Ovary (tissue), 9 donors: ENCODE results near the gene SEL1L3. TPM values are rescaled to one million over a fixed set of nuclear protein-coding genes. Genes with fewer than 3 reads are reported as not detected.

ENCODE experiments used
- DNase-seq, 5 donors: peaks; one replicate each; pipeline ENCODE4 v3.0.0-alpha.2; 2019 to 2020
- H3K27ac ChIP-seq, 2 donors: fragments of 200-600 bp; one replicate each; pipeline versions ENCODE4 v1.5.1 to v1.8.0; 2019 to 2022
- H3K27me3 ChIP-seq: fragments of 200-600 bp; one replicate; pipeline ENCODE4 v1.8.0; 2022
- H3K36me3 ChIP-seq: fragments of 200-600 bp; sonication (generic); one replicate; pipeline ENCODE4 v1.5.1; 2019
- H3K4me1 ChIP-seq: one replicate; pipeline ENCODE4 v1.8.1; 2013; ENCODE audit warnings: mild to moderate bottlenecking, moderate library complexity; ENCODE audit not compliant: insufficient read depth
- H3K4me3 ChIP-seq: fragments of 200-600 bp; sonication (generic); one replicate; pipeline ENCODE4 v1.5.1; 2017
- H3K9me3 ChIP-seq, 2 donors: fragments of 200-600 bp in 1 of 2; sonication (generic) in 1 of 2; one replicate each; pipeline versions ENCODE4 v1.5.1 to v1.8.1; 2013 to 2019; ENCODE audit warnings: mild to moderate bottlenecking in 1 of 2, moderate library complexity in 1 of 2
- EP300 ChIP-seq: sonication (generic); formaldehyde crosslinking; IDR thresholded peaks from one replicate; pipeline ENCODE4 v1.6.1; 2017; ENCODE audit warnings: antibody characterized with exemption
- POLR2A ChIP-seq: fragments of 450-650 bp; IDR thresholded peaks from one replicate; pipeline ENCODE4 v1.6.1; 2017; ENCODE audit warnings: antibody characterized with exemption, mild to moderate bottlenecking, moderate library complexity
- WGBS, 3 donors: extraction: QIAGEN DNeasy Blood & Tissue Kit in 1 of 3; methylation state at CpG; one replicate each; pipeline versions ENCODE4 v1.1.5 to v1.1.7; 2013 to 2017; 5-methylcytosine and 5-hydroxymethylcytosine counted together
- intact Hi-C, 4 donors: fragments of 100-400 bp; cut with DNase I; formaldehyde crosslinking; loops; one replicate each; pipeline versions ENCODE4 v1.11.0 to v1.15.1; 2022 to 2023
- polyA plus RNA-seq, 2 donors: library from polyadenylated mRNA; stranded (reverse); fragments of 200-250 nt in 1 of 2; fragments of 350-450 nt in 1 of 2; fragmentation: Illumina TruSeq in 1 of 2; extraction: RNeasy Lipid Tissue Mini Kit (QIAGEN cat#74804) in 1 of 2; gene quantifications; one replicate each; pipeline ENCODE4 v1.2.3, GENCODE V29; 2013 to 2014
- total RNA-seq, 7 donors: library from RNA; depleted of rRNA in 2 of 7; stranded (reverse); fragments of >200 nt in 2 of 7; fragmentation: NEBNext Ultra II Directional in 3 of 7; extraction: Animal tissue kit (Norgen Biotek cat#: 25700) in 3 of 7; gene quantifications; one replicate each; pipeline versions ENCODE4 v1.1.0 to v1.2.4, GENCODE V29; 2016 to 2023
- TF ChIP-seq, protein P1 (sequence below), 3 donors: fragments of 450-650 bp in 2 of 3; fragments of 200-600 bp in 1 of 3; IDR thresholded peaks; one replicate each; pipeline versions ENCODE4 v1.5.1 to v1.8.0; 2016 to 2022; ENCODE audit warnings: antibody characterized with exemption in 3 of 3, mild to moderate bottlenecking in 1 of 3
- donor health status: DM: no; HTN: no; CAD: no; lungs with moderate emphysema.
- donor health status: DM: no; HTN: no; CAD: no.
- donor health status: Bipolar disorder and iron deficiency.
- donor health status: DM: yes; HTN: yes; CAD: no.
- donor health status: DM: no; HTN: no; CAD: no.
- donor health status: DM: yes; HTN: yes; CAD: no.

Gene SEL1L3
- total and polyA plus RNA-seq, 9 donors = 4.4 to 27.7 (median 8.3) TPM

DNA sequence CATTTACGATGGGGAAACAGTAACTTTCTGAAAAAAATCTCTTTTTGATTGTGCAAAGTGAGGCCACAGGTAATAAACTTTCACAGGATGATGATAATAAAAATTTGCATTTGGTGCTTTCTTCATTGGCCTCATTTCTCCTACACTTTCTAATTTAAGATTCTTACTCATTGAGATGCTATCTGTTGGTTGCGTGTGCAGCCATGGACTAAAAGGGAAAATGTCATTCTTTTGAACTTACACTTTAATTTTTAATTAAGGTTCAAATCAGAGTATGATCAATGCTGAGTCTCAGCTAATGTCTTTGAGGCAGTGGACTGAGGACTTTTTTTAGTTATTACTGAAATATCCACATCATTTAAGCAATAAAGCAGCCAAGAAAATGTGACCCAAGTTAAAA is 87.6 kb downstream of the SEL1L3 start:
- no peak overlapping the region for H3K4me3 ChIP-seq
- H3K27ac ChIP-seq = no peak overlapping the region
- no peaks in the 10 kb centered on the region for H3K9me3 ChIP-seq
- intact Hi-C loops = no loop called here
- H3K27me3 ChIP-seq = no peaks in the 10 kb centered on the region
- no peaks in the 10 kb centered on the region for H3K4me1 ChIP-seq
- no peaks in the 10 kb centered on the region for H3K36me3 ChIP-seq
- WGBS, 3 donors = 80 to 84% (median 83%) methylated on average over 2 of the region's 2 CpGs
- no peak for DNase-seq
- no peak for TF ChIP-seq EP300
- TF ChIP-seq, protein P1, sequence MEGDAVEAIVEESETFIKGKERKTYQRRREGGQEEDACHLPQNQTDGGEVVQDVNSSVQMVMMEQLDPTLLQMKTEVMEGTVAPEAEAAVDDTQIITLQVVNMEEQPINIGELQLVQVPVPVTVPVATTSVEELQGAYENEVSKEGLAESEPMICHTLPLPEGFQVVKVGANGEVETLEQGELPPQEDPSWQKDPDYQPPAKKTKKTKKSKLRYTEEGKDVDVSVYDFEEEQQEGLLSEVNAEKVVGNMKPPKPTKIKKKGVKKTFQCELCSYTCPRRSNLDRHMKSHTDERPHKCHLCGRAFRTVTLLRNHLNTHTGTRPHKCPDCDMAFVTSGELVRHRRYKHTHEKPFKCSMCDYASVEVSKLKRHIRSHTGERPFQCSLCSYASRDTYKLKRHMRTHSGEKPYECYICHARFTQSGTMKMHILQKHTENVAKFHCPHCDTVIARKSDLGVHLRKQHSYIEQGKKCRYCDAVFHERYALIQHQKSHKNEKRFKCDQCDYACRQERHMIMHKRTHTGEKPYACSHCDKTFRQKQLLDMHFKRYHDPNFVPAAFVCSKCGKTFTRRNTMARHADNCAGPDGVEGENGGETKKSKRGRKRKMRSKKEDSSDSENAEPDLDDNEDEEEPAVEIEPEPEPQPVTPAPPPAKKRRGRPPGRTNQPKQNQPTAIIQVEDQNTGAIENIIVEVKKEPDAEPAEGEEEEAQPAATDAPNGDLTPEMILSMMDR (IDR thresholded peaks at IDR 0.05) = no peak
- TF ChIP-seq POLR2A = no peak

DNA sequence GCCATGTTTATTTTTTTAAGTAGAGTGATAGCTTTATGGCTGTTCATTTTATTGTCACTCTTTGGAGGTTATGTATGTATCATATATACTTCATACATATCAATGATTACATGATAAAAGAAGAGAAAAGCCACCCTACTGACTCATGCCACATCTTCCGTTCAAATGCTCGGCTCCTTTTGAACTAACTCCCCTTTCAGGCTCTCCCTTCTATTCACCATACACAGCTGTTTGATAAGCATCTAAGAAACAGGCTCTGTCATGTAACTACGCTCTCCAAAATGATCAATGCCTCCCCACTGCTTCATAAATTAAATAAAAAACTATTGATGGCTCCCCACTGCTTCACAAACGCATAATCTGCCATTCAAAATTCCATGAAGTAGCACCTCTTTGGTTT is 89.4 kb downstream of the SEL1L3 start:
- peaks cover 1% of the 10 kb centered on the region for H3K4me1 ChIP-seq
- no peaks in the 10 kb centered on the region for H3K36me3 ChIP-seq
- WGBS, 3 donors = 91 to 96% (median 94%) methylated on average over 4 of the region's 4 CpGs
- no peak overlapping the region for H3K4me3 ChIP-seq
- no peak for DNase-seq
- H3K9me3 ChIP-seq = no peaks in the 10 kb centered on the region
- H3K27me3 ChIP-seq = no peaks in the 10 kb centered on the region
- intact Hi-C loops = no loop called here
- TF ChIP-seq POLR2A = no peak
- no peak for TF ChIP-seq EP300
- TF ChIP-seq, protein P1 (IDR thresholded peaks at IDR 0.05) = no peak
- no peak overlapping the region for H3K27ac ChIP-seq

DNA sequence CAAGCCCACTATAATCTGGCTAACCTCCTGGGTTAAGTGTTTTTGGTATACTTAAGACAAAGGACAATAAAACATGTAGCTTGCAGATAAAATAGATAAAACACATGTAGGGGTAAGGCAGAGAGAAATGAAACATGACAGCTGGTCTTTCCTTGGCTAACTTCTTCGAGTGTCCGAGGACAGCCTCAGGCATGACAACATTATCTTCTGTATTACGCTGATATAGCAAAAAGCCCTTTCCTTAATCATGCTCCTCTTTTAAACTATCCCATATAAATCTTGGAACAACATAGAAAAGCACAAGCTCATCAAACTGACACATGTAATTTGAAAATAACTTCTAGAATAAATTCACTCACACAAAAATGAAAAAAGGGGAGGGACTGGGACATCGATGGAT is 91.1 kb downstream of the SEL1L3 start:
- H3K36me3 ChIP-seq = no peaks in the 10 kb centered on the region
- no peak overlapping the region for H3K4me3 ChIP-seq
- peaks cover 1% of the 10 kb centered on the region for H3K4me1 ChIP-seq
- WGBS, 3 donors = 43 to 68% (median 58%) methylated on average over 4 of the region's 4 CpGs
- TF ChIP-seq, protein P1 (IDR thresholded peaks at IDR 0.05) = no peak
- TF ChIP-seq POLR2A (no peak), EP300 (no peak)
- no peaks in the 10 kb centered on the region for H3K9me3 ChIP-seq
- DNase-seq = no peak
- intact Hi-C loops = no loop called here
- no peak overlapping the region for H3K27ac ChIP-seq
- H3K27me3 ChIP-seq = no peaks in the 10 kb centered on the region

DNA sequence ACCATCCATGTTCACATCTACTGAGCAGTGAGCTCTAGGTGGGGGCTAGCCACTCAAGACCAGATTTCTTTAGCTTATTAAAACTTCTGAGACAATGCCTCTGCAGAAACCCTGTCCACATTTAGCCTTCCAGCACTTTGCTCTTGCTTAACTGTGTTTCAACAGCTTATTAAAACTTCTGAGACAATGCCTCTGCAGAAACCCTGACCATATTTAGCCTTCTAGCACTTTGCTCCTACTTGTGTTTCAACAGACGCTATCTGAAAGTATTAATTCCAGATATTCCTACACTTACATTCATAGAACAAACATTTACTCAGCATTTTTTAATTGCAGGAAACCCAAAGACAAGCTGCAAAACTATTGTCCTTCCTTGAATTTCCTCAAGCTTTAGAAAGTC is 91.9 kb downstream of the SEL1L3 start:
- TF ChIP-seq, protein P1 (IDR thresholded peaks at IDR 0.05) = no peak
- TF ChIP-seq POLR2A (no peak), EP300 (no peak)
- Histone ChIP-seq H3K27ac (no peak overlapping the region), H3K4me1 (peaks cover 1% of the 10 kb centered on the region), H3K27me3 (no peaks in the 10 kb centered on the region), H3K4me3 (no peak overlapping the region), H3K9me3 (no peaks in the 10 kb centered on the region), H3K36me3 (no peaks in the 10 kb centered on the region)
- 24 to 52% (median 28%) methylated on average over 1 of the region's 1 CpG for WGBS, 3 donors
- intact Hi-C loops = no loop called here
- DNase-seq = no peak
